GM12878 (cell line): ENCODE results near the gene ARHGAP5.

Source experiments
- POLR2A ChIP-seq: IDR thresholded peaks from 2 replicates; pipeline ENCODE4 v1.6.1; 2011; ENCODE audit warnings: low read depth, mild to moderate bottlenecking, low read length
- SUZ12 ChIP-seq: fragments of 200-600 bp; sonication (generic); IDR thresholded peaks from one replicate; pipeline ENCODE4 v1.6.1; 2018; ENCODE audit warnings: antibody characterized with exemption, mild to moderate bottlenecking; ENCODE audit not compliant: unreplicated experiment
- TF ChIP-seq, protein P1 (sequence below), 3 experiments: IDR thresholded peaks in 2 of 3; conservative IDR thresholded peaks in 1 of 3; 2 replicates each; pipeline ENCODE4 v1.5.1; 2011; ENCODE audit warnings: low read depth in 3 of 3, low read length in 3 of 3, mild to moderate bottlenecking in 3 of 3, control low read depth in 2 of 3, moderate library complexity in 2 of 3, inconsistent platforms in 1 of 3, mixed read lengths in 1 of 3; ENCODE audit not compliant: control insufficient read depth in 2 of 3, insufficient read depth in 1 of 3; ENCODE audit errors: extremely low read depth in 1 of 3

DNA sequence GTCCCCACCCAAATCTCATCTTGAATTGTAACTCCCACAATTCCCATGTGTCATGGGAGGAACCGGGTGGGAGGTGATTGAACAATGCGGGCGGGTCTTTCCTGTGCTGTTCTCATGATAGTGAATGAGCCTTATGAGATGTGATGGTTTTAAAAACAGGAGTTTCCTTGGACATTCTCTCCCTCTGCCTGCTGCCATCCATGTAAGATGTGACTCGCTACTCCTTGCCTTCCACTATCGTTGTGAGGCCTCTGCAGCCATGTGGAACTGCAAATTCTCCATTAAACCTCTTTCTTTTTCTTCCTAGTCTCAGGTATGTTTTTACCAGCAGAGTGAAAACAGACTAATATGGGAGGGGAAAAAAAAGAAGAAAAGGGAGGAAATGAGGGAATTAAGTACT lies 22.6 kb upstream of the ARHGAP5 start:
- TF ChIP-seq, protein P1, sequence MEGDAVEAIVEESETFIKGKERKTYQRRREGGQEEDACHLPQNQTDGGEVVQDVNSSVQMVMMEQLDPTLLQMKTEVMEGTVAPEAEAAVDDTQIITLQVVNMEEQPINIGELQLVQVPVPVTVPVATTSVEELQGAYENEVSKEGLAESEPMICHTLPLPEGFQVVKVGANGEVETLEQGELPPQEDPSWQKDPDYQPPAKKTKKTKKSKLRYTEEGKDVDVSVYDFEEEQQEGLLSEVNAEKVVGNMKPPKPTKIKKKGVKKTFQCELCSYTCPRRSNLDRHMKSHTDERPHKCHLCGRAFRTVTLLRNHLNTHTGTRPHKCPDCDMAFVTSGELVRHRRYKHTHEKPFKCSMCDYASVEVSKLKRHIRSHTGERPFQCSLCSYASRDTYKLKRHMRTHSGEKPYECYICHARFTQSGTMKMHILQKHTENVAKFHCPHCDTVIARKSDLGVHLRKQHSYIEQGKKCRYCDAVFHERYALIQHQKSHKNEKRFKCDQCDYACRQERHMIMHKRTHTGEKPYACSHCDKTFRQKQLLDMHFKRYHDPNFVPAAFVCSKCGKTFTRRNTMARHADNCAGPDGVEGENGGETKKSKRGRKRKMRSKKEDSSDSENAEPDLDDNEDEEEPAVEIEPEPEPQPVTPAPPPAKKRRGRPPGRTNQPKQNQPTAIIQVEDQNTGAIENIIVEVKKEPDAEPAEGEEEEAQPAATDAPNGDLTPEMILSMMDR (IDR thresholded peaks at IDR 0.05 in 2 of 3, conservative IDR thresholded peaks at IDR 0.05 in 1 of 3; ENCODE audit: control insufficient read depth in 2 of 3, extremely low read depth in 1 of 3, insufficient read depth in 1 of 3, low read depth in 3 of 3, low read length in 3 of 3), result no peak
- TF ChIP-seq SUZ12 (no peak), POLR2A (no peak)
